ELR (cell line): ENCODE data around the gene CWC15.
"Not testable (repeated sequence)": the region's sequence is repeated elsewhere in the genome, so short reads cannot be mapped to it uniquely, and the experiment has no call there.

Experiments used
- DNase-seq: peaks from one replicate; pipeline ENCODE4 v3.0.0-alpha.2; 2015; ENCODE audit warnings: low read depth

Gene CWC15

GRCh38 chr11:94954753-94955152 lies 18.6 kb downstream of the CWC15 start:
- DNase-seq, result no peak

DNA sequence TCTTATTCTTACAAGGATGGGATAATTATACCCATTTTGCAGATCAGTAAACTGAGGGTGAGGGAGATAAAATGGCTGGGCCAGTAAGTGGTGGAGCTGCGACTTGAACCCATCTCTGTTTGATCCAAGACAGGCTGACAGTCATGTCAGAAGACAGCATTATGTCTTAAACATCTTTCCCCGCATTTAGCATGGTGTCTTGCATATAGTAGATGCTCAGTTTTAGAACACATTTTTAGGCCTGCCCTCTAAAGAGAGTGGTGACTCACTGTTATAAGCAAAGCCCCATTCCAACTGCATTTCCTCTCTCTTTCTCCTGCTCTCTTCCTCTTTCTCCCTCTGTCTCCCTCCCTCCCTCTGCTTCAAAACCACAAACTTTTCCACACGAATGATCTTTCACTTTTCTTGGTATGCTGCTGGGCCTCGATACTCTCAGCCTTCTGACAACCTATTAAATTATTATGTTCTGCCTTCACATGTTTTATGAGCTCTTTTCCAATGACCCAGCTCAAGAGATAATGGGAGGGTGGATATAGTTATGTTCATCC lies 25.2 kb downstream of the CWC15 start:
- peak; percentile 58 for DNase-seq

GRCh38 chr11:94946812-94947211 lies 26.5 kb downstream of the CWC15 start:
- no peak for DNase-seq

DNA sequence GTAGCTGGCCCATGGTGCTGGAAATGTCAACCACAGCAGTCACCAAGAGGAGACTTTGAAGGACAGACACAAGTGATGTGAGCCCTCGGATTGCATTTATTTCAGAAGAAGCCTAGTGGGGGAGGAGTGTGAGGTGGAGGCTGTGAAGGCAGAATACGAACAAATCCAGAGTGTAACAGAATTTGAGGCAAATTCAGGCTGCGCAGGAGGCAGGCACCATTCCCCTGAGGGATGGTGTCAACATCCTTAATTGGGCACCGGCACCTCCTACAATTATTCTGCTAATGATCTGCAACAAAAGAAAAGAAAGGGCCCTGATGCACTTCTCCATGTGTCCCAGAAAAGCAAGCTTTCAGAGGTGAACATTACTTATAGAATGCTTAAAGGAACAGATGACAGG lies 32.2 kb downstream of the CWC15 start:
- no peak for DNase-seq

DNA sequence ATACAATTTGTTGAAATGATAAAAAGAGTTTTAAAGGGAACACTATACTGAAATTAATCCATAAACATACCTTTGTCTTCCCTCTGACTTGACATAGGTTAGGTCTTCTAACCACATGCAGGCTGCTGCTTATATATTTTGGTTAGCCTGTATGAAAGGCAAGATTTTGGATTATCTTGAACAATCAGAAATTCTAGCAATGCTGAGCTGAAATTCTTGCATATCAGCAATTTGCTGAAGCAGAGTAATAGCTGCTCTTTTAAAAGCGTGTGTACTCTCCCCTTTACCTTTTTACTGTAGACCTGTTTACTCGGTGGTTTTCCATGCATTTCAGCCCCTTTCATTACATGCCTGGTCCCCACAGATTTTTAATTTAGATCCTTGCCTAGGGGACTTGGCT lies 34.0 kb downstream of the CWC15 start:
- DNase-seq, result no peak

GRCh38 chr11:94938095-94939055 lies 35.0 kb downstream of the CWC15 start:
- DNase-seq, result peak; percentile 13

- peak; percentile 44 for DNase-seq
Measured at GRCh38 chr11:94934846-94935245, 38.5 kb downstream of the CWC15 start.

DNA sequence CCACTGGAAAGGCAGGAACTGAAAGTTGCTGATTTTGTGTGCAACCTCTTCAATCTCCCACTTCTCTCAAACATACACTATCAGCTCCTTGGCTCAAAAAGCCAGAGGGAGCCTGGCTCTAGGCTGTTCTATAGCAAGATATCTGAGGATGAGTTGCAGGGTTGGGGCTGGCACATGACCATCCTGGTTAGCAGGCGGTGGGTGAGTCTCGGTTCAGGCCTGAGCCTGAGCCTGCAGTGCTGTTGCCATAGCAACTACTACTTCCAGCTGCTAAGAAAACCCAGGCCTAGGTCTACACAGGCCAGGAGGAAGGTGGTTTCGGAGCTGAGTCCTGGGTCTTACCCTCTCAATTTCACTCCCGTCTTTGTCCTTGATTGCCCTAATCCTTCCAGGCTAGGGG lies 39.0 kb downstream of the CWC15 start:
- DNase-seq, result peak; percentile 47

DNA sequence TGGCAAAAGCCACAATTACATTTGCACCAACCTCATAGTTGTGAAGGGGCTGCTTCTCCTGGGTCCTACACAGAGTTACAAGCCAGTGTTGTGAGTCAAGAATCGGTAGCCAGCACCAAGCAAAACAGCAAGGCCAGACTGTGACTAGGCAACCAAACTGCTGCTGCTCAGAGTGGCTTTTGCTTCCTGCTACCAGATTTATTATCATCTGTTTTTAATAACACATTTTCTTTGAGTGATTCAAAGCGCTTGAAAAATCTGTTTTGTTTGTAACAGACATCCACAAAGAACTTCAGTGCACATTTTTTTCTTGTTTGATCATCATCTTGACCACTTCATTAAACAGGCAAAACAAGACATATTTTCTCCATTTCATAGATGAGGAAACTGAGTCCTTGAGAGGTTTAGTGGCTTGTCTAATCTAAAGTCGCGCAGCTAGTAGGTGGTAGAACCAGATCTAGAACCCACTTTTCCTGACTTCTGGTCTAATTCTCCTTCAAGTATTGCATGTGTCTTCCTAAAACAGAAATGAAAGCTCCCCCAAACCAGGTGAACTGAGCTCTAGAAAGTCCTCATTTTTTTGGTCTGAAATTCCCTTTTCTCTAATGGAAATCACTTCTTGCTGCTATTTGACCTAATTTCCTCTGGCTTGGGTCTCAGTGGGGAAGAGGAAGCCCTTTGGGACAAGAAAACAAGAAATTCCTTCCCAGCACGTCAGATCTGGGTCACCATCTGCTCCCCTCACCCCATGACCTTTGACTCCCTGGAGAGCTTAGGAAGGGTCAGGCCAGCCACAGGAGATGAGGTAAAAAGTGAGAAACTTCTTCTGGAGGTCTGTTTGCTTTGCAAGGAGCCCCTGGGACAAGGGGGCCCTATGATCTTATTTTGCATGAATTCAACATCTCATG lies 39.9 kb downstream of the CWC15 start:
- peak; percentile 95 for DNase-seq

GRCh38 chr11:94932503-94932902 lies 40.9 kb downstream of the CWC15 start:
- no peak for DNase-seq

DNA sequence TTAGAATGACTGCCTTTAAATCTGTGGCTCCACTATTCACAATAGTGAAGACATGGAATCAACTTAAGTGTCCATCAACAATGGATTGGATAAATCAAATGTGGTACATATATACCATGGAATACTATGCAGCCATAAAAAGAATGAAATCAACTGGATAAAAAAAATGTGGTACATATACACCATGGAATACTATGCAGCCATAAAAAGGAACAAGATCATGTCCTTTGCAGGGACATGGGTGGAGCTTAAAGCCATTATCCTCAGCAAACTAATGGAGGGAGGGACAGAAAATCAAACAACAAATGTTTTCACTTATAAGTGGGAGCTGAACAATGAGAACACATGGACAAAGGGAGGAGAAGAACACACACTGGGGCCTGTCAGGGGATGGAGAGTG lies 41.3 kb downstream of the CWC15 start:
- DNase-seq, result not testable (repeated sequence)

GRCh38 chr11:94928117-94928990 lies 45.0 kb downstream of the CWC15 start:
- no peak for DNase-seq

DNA sequence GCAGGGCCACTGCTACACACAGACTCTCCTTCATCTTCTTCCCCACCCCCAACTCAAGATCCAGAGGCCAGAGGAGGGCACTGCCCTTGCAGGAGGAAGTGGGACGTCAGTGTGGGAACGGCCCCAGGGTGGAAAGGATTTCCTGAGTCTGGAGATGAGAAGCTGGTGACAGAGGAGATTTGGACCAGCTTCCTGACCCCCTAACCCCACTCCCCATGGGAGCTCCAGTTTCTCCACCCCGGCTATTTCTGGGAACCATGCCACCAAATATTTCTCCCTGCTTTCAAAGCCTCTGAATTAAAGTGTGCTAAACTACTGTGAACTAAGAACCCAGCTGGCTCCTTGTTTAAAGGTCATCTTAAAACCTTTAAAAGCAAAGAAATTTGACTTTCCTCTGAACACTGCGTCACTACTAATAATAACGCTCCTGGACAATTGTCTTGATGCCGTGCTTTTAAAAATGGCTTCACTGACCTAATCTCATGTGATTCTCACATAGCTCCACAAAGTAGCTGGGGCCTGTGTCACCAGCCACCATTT lies 46.6 kb downstream of the CWC15 start:
- peak; percentile 82 for DNase-seq

GRCh38 chr11:94926271-94926625 lies 47.1 kb downstream of the CWC15 start:
- peak; percentile 33 for DNase-seq

DNA sequence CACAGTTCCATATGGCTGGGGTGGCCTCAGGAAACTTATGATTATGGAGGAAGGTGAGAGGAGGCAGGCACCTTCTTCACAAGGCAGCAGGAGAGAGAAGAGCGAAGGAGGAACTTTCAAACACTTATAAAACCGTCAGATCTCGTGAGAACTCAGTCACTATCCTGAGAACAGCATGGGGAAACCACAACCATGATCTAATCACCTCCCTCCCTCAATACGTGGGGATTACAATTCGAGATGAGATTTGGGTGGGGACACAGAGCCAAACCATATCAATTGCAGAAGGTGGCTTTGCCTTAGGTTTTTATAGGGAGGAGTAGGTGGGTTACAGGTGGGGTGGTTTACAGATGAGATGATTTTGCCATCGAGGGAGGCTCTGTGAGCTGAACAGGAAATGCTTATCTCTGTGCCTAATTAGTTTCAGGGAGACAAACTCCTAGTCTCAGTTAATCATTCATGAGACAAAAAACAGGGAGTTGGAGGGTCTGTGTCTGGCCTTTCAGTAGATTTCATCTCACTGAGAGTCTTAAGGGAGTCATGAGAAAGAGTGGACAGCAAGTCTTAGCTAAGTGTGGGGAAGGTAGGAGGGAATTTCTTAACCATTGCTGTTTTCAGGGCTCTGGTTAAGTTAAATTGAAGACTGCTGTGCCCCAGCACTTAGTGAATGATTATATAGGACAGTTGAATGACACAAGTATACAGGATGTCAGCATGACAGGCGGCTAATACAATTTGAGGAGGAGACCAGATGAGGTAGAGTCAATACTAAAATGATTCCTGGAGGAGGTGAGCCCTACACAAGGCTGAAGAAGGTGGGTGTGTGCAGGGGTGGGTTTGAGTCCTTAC lies 47.7 kb downstream of the CWC15 start:
- no peak for DNase-seq

DNA sequence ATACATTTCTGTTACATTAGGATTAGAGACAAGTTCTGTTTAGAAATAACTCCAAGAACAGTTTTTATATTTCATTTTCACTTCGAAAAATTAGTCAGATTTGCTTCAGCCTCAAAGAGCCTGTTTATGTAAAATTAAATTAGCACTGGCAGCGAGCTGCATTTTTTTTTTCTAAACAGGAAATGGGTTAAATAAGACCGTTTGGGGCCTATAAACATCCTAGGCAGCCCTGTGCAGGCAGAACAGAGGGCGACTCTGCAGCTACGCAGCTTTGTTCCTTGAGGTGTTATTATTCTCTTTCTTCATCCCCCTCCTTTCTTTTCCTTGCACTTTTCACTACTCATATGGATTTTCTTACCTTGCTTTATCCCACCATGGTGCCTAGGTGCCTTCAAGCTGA lies 48.7 kb downstream of the CWC15 start:
- no peak for DNase-seq

DNA sequence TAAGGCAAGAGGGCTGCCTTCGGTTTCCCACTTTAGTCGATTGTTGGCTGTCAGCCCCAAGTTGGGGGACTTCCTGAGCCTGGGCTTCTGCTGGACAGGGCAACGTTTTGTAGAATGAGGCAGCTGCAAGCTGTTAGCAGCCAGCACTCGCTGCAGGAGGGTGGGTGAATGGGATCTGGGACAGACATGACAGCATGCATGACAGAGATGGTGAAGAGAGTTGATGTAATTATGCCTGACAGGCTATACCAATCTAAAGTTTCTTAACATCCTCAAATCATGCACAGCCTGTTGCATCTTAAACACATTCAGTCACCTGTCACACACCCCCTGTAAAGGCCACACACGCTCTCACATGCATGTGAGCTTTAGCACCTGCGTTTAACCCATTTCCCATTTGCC lies 49.2 kb downstream of the CWC15 start:
- DNase-seq, result no peak

DNA sequence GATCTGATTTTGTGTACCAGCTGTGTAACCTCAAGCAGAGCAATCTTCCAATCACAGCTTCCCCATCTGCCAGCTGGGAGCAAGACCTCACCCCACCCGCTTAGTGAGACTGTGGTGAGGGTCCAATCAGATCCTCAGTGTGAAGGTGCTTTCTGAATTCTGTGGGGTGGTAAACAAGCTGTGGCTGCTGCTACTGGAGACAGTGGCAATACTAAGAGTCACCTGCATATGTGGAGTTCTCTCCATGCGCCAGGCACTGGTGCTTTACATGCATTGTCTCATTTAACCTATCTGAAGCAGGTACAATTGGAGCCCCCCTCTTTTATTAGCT lies 50.4 kb downstream of the CWC15 start:
- no peak for DNase-seq

GRCh38 chr11:94922321-94923003 lies 50.9 kb downstream of the CWC15 start:
- no peak for DNase-seq

DNA sequence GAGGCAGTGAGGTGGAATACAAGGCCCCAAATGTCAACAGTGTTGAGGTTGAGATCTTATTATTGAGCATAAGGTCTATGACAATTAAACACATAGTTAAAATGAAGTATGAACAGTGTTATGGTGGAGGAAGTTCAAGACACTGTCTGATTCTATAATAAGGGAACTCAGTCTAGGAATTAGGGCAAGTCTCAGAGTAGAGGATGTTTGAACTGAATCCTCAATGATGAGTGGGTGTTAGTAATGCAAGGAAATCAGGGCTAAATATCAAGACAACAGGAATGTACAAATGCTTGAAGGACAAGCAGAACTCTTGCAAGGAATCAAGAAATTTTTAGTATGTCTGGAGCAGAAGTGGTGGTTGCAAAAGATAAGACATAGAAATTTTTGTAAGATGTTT lies 53.0 kb downstream of the CWC15 start:
- DNase-seq, result no peak
